Measurements from ENCODE around the gene PCYT2.
"Not testable (repeated sequence)": the region's sequence is repeated elsewhere in the genome, so short reads cannot be mapped to it uniquely, and the experiment has no call there.

PCYT2 gene

DNA sequence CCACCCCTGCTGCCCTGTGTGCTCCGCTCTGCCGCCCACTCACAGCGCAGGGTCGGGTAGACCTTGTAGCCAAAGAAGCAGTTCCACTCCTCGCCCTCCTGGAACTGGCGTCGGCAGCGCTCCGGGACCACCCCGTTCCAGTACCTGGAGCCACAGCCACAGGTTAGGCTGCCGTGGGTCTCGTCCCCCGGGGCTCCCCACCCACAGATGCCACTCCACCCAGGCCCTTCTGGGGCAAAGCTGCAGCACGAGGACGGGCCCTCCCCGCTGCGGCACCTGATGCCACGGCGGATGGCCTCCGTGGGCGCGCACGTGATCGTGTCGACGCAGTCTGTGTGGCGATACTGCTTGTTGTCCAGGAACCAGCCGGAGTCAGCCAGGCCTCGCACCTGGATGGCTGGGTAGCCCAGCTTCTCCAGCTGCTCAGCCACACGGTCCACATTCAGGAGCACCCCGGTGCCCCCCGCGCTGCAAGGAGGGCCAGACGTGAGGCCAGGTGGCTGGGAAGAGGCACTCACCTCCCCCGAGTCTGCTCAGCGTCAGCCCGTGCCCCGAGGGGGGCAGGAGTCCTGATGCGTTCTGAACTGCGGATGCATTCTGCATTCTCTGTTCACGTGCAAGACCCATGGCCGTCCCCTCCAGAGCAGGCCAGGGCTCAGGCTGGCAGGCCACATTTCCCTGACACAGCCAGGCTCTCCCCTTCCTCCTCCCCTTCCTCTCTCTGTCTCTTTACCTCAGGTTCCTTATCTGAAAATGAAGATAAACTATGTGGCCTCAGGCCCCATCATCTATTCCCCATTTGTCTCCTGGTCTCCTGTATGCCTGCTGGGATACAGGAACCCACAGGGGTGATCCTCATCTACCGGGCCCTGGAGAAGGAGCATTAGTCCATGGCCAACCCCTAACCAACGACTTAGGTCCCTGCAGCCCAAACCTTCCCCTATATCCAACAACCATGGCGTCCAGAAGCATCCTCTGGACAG lies 45.7 kb upstream of the PCYT2 start:
- no peaks in the 10 kb centered on the region for H3K36me3 ChIP-seq
- no peak for DNase-seq
- no peaks in the 10 kb centered on the region for H3K9me3 ChIP-seq
- TF ChIP-seq, protein P1, sequence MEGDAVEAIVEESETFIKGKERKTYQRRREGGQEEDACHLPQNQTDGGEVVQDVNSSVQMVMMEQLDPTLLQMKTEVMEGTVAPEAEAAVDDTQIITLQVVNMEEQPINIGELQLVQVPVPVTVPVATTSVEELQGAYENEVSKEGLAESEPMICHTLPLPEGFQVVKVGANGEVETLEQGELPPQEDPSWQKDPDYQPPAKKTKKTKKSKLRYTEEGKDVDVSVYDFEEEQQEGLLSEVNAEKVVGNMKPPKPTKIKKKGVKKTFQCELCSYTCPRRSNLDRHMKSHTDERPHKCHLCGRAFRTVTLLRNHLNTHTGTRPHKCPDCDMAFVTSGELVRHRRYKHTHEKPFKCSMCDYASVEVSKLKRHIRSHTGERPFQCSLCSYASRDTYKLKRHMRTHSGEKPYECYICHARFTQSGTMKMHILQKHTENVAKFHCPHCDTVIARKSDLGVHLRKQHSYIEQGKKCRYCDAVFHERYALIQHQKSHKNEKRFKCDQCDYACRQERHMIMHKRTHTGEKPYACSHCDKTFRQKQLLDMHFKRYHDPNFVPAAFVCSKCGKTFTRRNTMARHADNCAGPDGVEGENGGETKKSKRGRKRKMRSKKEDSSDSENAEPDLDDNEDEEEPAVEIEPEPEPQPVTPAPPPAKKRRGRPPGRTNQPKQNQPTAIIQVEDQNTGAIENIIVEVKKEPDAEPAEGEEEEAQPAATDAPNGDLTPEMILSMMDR (IDR thresholded peaks at IDR 0.05; ENCODE audit: low read depth, low read length), result no peak
- H3K4me3 ChIP-seq (ENCODE audit: low read depth, low read length), result no peak overlapping the region
- H3K27me3 ChIP-seq, result peaks cover 22% of the 10 kb centered on the region
- peaks cover 7% of the 10 kb centered on the region for H3K4me1 ChIP-seq

DNA sequence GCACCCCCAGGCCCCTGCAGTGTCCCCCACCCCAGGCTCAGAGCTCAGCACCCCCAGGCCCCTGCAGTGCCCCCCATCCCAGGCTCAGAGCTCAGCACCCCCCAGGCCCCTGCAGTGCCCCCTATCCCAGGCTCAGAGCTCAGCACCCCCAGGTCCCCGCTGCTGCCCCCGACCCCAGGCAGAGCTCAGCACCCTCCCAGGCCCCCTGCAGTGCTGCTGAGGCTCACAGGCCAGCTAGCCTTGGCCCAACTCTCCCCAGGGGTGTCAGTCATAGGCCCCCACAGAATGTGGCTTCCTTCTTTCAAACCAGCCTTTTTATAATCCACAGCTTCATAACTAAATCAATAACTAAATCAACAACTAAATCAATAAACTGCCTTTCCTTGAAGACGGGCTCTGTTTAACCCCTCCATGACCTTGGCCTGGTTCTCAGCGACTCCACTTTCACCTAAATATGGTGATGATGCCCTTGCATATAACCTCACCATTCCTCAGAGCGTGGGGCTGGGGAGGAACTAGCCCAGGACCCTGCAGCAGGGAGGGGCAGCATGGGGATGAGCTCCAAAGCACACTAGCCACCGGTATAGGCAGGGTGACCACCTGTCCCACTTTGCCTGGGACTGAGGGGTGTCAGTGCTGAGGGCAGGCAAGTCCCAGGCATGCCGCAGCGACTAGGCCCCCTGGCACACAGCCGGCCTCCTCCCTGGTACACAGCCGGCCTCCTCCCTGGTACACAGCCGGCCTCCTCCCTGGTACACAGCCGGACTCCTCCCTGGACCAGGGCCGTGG lies 44.8 kb upstream of the PCYT2 start:
- no peak overlapping the region for H3K4me3 ChIP-seq (ENCODE audit: low read depth, low read length)
- TF ChIP-seq, protein P1 (IDR thresholded peaks at IDR 0.05; ENCODE audit: low read depth, low read length), result no peak
- peaks cover 19% of the 10 kb centered on the region for H3K27me3 ChIP-seq
- H3K9me3 ChIP-seq, result no peaks in the 10 kb centered on the region
- H3K4me1 ChIP-seq, result peaks cover 7% of the 10 kb centered on the region
- no peaks in the 10 kb centered on the region for H3K36me3 ChIP-seq
- no peak for DNase-seq

DNA sequence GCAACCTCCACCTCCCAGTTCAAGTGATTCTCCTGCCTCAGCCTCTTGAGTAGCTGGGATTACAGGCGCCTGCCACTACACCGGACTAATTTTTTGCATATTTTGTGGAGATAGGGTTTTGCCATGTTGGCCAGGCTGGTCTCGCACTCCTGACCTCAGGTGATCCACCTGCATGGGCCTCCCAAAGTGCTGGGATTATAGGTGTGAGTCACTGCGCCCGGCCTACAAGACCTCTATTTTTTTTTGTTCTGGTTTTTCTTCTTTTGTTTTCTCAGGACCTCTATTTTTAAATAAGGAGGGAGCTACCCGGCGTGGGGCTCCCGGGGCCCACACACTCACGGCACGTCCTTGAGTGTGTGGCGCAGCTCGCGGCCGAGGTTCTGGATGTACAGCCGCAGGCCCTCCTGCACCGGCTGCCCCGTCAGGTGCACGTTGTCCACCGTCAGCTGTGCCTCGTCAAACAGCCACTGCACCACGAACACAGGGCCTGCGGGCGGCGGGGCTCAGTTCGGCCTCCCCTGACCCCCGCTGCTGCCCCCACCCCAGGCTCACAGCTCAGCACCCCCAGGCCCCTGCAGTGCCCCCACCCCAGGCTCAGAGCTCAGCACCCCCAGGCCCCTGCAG lies 44.0 kb upstream of the PCYT2 start:
- Histone ChIP-seq H3K4me3 (ENCODE audit: low read depth, low read length) (no peak overlapping the region), H3K36me3 (no peaks in the 10 kb centered on the region), H3K4me1 (peaks cover 7% of the 10 kb centered on the region), H3K27me3 (peaks cover 11% of the 10 kb centered on the region), H3K9me3 (no peaks in the 10 kb centered on the region)
- no peak for DNase-seq
- TF ChIP-seq, protein P1 (IDR thresholded peaks at IDR 0.05; ENCODE audit: low read depth, low read length), result no peak

DNA sequence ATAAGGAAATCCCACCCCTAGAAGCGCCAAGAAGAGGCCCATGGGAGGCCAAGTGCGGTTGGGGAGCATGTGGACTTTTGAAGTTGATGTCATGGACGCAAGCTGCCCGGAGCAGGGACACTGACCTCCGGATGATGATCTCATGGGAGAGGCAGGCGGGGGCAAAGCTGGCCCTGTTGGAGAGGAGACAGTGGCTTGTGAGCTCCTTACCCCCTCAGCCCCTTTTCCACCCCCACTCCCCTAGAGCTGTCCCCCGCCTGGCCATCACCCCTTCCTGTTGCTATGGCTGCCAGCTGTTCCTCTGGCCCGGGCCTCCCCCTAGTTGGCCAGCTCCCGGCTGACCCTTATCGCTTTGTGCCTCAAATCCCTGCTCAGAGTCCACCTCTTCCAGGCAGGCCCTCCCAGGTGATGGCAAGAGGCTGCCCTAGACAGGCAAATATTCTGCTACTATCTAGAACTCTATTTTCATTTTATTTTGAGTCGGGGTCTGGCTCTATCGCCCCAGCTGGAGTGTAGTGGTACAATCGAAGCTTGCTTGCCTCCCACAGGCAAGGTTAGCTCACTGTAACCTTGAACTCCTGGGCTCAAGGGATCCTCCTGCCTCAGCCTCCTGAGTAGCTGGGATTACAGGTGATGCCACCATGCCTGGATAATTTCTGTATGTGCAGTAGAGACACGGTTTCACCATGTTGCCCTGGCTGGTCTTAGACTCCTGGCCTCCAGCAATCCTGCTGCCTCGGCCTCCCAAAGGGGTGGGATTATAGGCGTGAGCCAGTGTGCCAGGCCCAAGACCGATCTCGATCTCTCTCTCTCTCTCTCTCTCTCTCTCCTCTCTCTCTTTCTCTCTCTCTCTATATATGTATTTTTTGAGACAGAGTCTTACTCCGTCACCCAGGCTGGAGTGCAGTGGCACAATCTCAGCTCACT lies 43.2 kb upstream of the PCYT2 start:
- TF ChIP-seq, protein P1 (IDR thresholded peaks at IDR 0.05; ENCODE audit: low read depth, low read length), result no peak
- H3K4me3 ChIP-seq (ENCODE audit: low read depth, low read length), result no peak overlapping the region
- no peak for DNase-seq
- H3K4me1 ChIP-seq, result peaks cover 7% of the 10 kb centered on the region
- peaks cover 4% of the 10 kb centered on the region; the same call in 1 of the 2 replicates for H3K27me3 ChIP-seq
- no peaks in the 10 kb centered on the region for H3K9me3 ChIP-seq
- H3K36me3 ChIP-seq, result no peaks in the 10 kb centered on the region

DNA sequence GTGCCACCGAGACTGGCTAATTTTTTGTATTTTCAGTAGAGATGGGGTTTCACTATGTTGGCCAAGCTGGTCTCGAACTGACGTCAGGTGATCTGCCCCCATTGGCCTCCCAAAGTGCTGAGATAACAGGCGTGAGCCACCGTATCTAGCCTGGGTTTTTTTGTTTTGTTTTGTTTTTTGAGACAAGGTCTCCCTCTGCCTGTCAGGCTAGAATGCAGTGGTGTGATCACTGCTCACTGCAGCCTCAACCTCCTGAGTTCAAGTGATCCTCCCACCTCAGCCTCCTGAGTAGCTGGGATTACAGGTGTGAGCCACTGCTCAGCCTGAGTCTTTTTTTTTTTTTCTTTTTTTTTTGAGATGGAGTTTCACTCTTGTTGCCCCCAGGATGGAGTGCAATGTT lies 42.2 kb upstream of the PCYT2 start:
- H3K36me3 ChIP-seq; H3K27me3 ChIP-seq; H3K4me1 ChIP-seq; DNase-seq; H3K9me3 ChIP-seq; H3K4me3 ChIP-seq (ENCODE audit: low read depth, low read length): not testable (repeated sequence)

Measured in BE2C (cell line).